Keratinocyte (primary cell): ENCODE measurements around the gene SMIM30. TPM values are rescaled to one million over a fixed set of nuclear protein-coding genes. Genes with fewer than 3 reads are reported as not detected.
A peak's percentile ranks its signal among the peaks of the same experiment; 100 is the strongest.

Source experiments
- DNase-seq: peaks from one replicate; pipeline ENCODE4 v3.0.0-alpha.2; 2011; ENCODE audit warnings: low read depth, missing footprints, low spot score
- FAIRE-seq: peaks from 2 replicates; lab custom pipeline; 2011; peaks lifted over from hg19 to GRCh38; lab: Jason Lieb, UNC
- H2AFZ ChIP-seq: 2 replicates; pipeline ENCODE4 v1.6.0; 2012; ENCODE audit warnings: low read length, control low read depth, inconsistent platforms; ENCODE audit not compliant: control insufficient read depth
- H3K27ac ChIP-seq: 2 replicates; pipeline ENCODE4 v1.5.1; 2011; ENCODE audit warnings: low read length; ENCODE audit not compliant: control insufficient read depth, insufficient read depth
- H3K27me3 ChIP-seq: 3 replicates; pipeline ENCODE4 v1.6.0; 2011; ENCODE audit warnings: low read length; ENCODE audit not compliant: control insufficient read depth, insufficient read depth; ENCODE audit errors: extremely low read depth
- H3K36me3 ChIP-seq, 2 experiments: 2 replicates in 1 of 2; 3 replicates in 1 of 2; pipeline ENCODE4 v1.5.1; 2011; ENCODE audit warnings: low read length in 2 of 2, mild to moderate bottlenecking in 1 of 2; ENCODE audit not compliant: control insufficient read depth in 2 of 2, insufficient read depth in 2 of 2; ENCODE audit errors: extremely low read depth in 1 of 2
- H3K4me1 ChIP-seq: 3 replicates; pipeline ENCODE4 v1.5.1; 2011; ENCODE audit warnings: low read length; ENCODE audit not compliant: control insufficient read depth, insufficient read depth; ENCODE audit errors: extremely low read depth
- H3K4me2 ChIP-seq: 3 replicates; pipeline ENCODE4 v1.6.0; 2011; ENCODE audit warnings: low read depth, low read length; ENCODE audit not compliant: control insufficient read depth, insufficient read depth; ENCODE audit errors: extremely low read depth
- H3K4me3 ChIP-seq, 3 experiments: fragments of 200-600 bp in 1 of 3; sonication (generic) in 1 of 3; 2 replicates in 2 of 3; 3 replicates in 1 of 3; pipeline ENCODE4 v1.5.1; 2011 to 2016; ENCODE audit warnings: low read length in 3 of 3, mild to moderate bottlenecking in 3 of 3, control low read depth in 2 of 3, inconsistent platforms in 1 of 3, low read depth in 1 of 3, mixed read lengths in 1 of 3, mixed run types in 1 of 3, moderate library complexity in 1 of 3; ENCODE audit not compliant: control insufficient read depth in 2 of 3, insufficient read depth in 2 of 3; ENCODE audit errors: extremely low read depth in 1 of 3
- H3K79me2 ChIP-seq: 2 replicates; pipeline ENCODE4 v1.6.0; 2012; ENCODE audit warnings: low read length; ENCODE audit not compliant: control insufficient read depth, insufficient read depth
- H3K9ac ChIP-seq: 3 replicates; pipeline ENCODE4 v1.6.0; 2011; ENCODE audit warnings: low read length; ENCODE audit not compliant: control insufficient read depth, insufficient read depth; ENCODE audit errors: extremely low read depth
- H3K9me1 ChIP-seq: 3 replicates; pipeline ENCODE4 v1.6.0; 2011; ENCODE audit warnings: low read length; ENCODE audit not compliant: control insufficient read depth, insufficient read depth; ENCODE audit errors: extremely low read depth
- H3K9me3 ChIP-seq: 2 replicates; pipeline ENCODE4 v1.5.1; 2012; ENCODE audit warnings: low read depth, low read length; ENCODE audit not compliant: control insufficient read depth
- H4K20me1 ChIP-seq: 3 replicates; pipeline ENCODE4 v1.6.0; 2011; ENCODE audit warnings: low read length; ENCODE audit not compliant: control insufficient read depth, insufficient read depth; ENCODE audit errors: extremely low read depth
- CTCF ChIP-seq, 3 experiments: IDR thresholded peaks in 1 of 3; conservative IDR thresholded peaks in 1 of 3; optimal IDR thresholded peaks in 1 of 3; 2 replicates in 2 of 3; 3 replicates in 1 of 3; pipeline versions ENCODE3 to v1.5.1; 2011; ENCODE audit warnings: low read length in 3 of 3, mild to moderate bottlenecking in 3 of 3, moderate library complexity in 2 of 3, control low read depth in 1 of 3, inconsistent platforms in 1 of 3; ENCODE audit not compliant: insufficient read depth in 2 of 3; ENCODE audit errors: extremely low read depth in 1 of 3
- EZH2 ChIP-seq: IDR thresholded peaks from one replicate; pipeline ENCODE4 v1.6.1; 2012; ENCODE audit warnings: inconsistent platforms, mild to moderate bottlenecking, low read length, moderate library complexity
- dilution Hi-C: fragments of 300-500 bp; cut with MboI; formaldehyde crosslinking; loops from one replicate; pipeline ENCODE4 v1.7.0; 2020; ENCODE audit warnings: low sequenced_read_pairs; ENCODE audit not compliant: extremely low pct_ligation_motif_present
- polyA plus RNA-seq, 5 experiments: library from polyadenylated mRNA; depleted of rRNA in 3 of 5; stranded (reverse) in 3 of 5; stranded (forward) in 1 of 5; unstranded in 1 of 5; fragments of >200 nt; gene quantifications; 1 replicate in 1 of 5; 2 replicates in 3 of 5; 3 replicates in 1 of 5; pipeline versions ENCODE4 v1.2.1 to v1.2.3, GENCODE V29; 2011 to 2012; ENCODE audit warnings: missing spikeins in 2 of 5, low read depth in 1 of 5, low replicate concordance in 1 of 5

SMIM30 gene
- polyA plus RNA-seq, 1 donor (not counting 4 experiments of a cell fraction or from before 2014, with no cell fraction given), result 94.5 TPM

DNA sequence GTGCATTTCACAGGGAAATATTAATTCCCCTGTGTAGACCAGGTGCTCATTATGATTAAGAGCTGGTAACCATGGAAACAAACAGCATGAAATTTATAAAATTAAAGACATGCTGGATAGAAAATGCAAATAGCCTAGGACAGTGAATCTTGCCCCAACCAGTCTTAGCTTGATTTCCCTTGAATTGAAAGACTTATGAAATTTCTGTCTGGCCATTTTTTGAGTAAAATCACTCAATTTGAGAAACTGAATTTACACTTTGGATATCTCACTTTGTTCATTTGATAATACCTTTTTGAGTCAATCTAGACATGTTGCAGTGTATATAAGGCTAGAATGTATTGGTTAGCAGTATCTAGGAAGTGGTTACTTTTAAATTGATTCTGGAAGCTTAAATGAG, 4.4 kb upstream of the SMIM30 start:
- no peak overlapping the region for H2AFZ ChIP-seq
- H3K4me1 ChIP-seq, result peaks cover 5% of the 10 kb centered on the region
- dilution Hi-C loops, result no loop called here
- no peak overlapping the region for H3K9ac ChIP-seq
- no peak overlapping the region for H3K4me2 ChIP-seq
- TF ChIP-seq CTCF (optimal IDR thresholded peaks at IDR 0.05 in 1 of 3, IDR thresholded peaks at IDR 0.05 in 1 of 3, conservative IDR thresholded peaks at IDR 0.05 in 1 of 3; ENCODE audit: extremely low read depth in 1 of 3, insufficient read depth in 2 of 3, low read length in 3 of 3), result no peak
- no peak for TF ChIP-seq EZH2
- no peak overlapping the region for H3K27ac ChIP-seq
- no peaks in the 10 kb centered on the region for H3K36me3 ChIP-seq
- no peaks in the 10 kb centered on the region for H3K79me2 ChIP-seq
- H3K9me1 ChIP-seq, result no peaks in the 10 kb centered on the region
- H3K9me3 ChIP-seq, result no peaks in the 10 kb centered on the region
- no peaks in the 10 kb centered on the region for H4K20me1 ChIP-seq
- H3K4me3 ChIP-seq, result no peak overlapping the region
- H3K27me3 ChIP-seq, result no peaks in the 10 kb centered on the region
- DNase-seq, result no peak
- FAIRE-seq, result no peak

DNA sequence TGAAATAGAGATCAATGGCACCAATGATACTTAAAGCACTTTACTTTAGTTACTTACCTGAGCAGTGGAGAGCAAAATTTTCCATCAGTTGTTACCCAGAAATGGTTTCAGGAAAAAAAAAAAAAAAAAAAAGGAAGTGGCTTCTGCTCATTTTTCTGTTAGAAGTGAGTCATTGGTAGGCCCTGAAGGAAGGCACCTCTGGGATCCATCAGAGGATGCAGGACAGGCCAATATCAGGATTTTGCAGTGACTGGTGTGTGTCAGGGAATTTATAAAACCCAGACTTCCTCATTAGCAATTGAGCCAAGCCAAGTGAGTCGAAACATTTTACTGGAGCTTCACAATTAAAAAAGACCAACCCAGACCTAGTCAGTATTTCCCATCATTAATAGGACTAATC, 2.3 kb upstream of the SMIM30 start:
- no peak for DNase-seq
- H3K9me3 ChIP-seq, result no peaks in the 10 kb centered on the region
- FAIRE-seq, result peak; percentile 60
- H3K9me1 ChIP-seq, result no peaks in the 10 kb centered on the region
- H3K27me3 ChIP-seq, result no peaks in the 10 kb centered on the region
- no peaks in the 10 kb centered on the region for H4K20me1 ChIP-seq
- H3K4me2 ChIP-seq, result no peak overlapping the region
- dilution Hi-C loops, result no loop called here
- peaks cover 11% of the 10 kb centered on the region for H3K4me1 ChIP-seq
- H3K36me3 ChIP-seq, result no peaks in the 10 kb centered on the region
- no peak overlapping the region for H3K4me3 ChIP-seq
- no peak overlapping the region for H3K9ac ChIP-seq
- TF ChIP-seq EZH2 (no peak), CTCF (optimal IDR thresholded peaks at IDR 0.05 in 1 of 3, IDR thresholded peaks at IDR 0.05 in 1 of 3, conservative IDR thresholded peaks at IDR 0.05 in 1 of 3; ENCODE audit: extremely low read depth in 1 of 3, insufficient read depth in 2 of 3, low read length in 3 of 3) (no peak)
- no peak overlapping the region for H3K27ac ChIP-seq
- H3K79me2 ChIP-seq, result peaks cover 2% of the 10 kb centered on the region
- peak overlapping the region; percentile 6 for H2AFZ ChIP-seq
